HG02588 (cell line): ENCODE results near the gene PAPOLG.

ENCODE experiments used
- ATAC-seq: cut with Tn5 transposase; IDR thresholded peaks from one replicate; pipeline ENCODE4 v1.9.1; 2021; ENCODE audit warnings: mild to moderate bottlenecking, moderate library complexity; ENCODE audit not compliant: unreplicated experiment

PAPOLG gene

GRCh38 chr2:60756097-60757087, at the start of gene PAPOLG:
Gene PAPOLG (plus strand): TSS chr2:60756268. CDS start chr2:60756479, 211 bp downstream.
- peak; percentile 98 for ATAC-seq

- no peak for ATAC-seq
Measured at GRCh38 chr2:60707750-60708371, 48.2 kb upstream of the PAPOLG start.

GRCh38 chr2:60708630-60709320, 47.3 kb upstream of the PAPOLG start:
- ATAC-seq: no peak

DNA sequence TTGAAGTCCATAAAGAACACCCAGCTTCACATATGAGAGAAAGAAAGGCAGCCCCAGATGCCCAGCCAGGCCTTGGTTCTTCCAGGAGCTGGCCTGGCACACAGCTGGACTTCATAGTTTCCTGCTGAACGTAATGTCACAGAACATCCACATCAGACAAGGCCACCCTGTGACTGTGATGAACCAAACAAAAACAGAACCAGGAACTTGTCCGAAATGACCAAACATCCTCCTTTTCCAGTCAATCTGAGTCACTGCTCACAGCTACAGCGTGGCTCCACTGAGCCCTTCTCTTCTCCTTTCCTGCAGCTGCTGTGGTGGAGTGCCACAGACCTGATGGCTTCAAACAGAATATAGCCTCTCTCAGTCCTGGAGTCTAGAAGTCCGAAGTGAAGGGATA, 45.4 kb upstream of the PAPOLG start:
- no peak for ATAC-seq

- no peak for ATAC-seq
Measured at GRCh38 chr2:60715561-60715960, 40.5 kb upstream of the PAPOLG start.

DNA sequence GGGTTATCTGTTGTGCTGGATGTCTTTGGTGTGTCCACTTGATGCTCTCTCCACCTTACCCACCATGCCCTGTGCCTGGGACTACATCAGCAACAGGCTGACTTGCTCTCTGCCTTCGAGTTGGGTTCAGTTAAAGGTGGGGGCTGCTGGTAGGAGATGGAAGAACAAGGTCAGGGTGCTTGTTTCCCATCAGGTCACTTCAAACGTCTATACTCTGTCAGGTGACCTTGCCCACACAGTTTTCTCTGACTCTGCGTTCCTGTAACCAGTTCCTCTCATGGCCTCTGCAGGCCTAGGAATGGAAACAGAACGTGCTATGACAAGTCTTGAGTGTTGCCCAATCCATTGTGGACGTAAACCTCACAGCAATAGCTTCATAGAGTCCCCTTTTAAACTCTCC, 38.4 kb upstream of the PAPOLG start:
- no peak for ATAC-seq

- no peak for ATAC-seq
Measured at GRCh38 chr2:60719331-60719730, 36.7 kb upstream of the PAPOLG start.

DNA sequence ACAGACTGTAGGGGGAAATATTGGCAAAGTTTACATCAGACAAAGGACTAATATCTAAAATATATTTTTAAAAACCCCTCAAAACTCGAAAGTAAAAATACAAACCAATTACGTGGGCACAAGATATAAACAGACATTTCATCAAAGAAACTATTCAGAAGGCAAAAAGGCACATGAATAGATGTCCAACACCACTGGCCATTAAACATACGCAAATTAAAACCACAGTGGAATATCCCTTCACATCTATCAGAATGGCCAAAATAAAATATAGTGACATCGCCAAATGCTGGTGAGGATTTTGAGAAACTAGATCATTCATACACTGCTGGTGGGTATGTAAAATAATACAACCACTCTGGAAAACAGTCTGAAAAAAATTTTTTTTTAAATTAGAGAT, 30.6 kb upstream of the PAPOLG start:
- no peak for ATAC-seq

DNA sequence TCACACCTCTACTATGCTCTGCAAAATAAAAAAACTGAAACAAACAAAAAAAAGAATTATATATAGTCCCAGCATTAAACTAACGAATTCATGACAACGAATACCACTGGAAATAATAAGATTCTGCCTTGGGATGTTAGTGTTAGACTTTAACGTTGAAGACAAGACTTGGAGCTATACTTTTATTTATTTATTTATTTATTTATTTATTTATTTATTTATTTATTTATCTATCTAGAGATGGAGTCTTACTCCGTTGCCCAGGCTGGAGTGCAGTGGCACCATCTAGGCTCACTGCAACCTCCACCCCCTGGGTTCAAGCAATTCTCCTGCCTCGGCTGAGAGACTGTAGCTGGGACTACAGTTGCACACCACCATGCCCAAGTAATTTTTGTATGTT, 27.2 kb upstream of the PAPOLG start:
- ATAC-seq: no peak

GRCh38 chr2:60735496-60736250, 20.4 kb upstream of the PAPOLG start:
- ATAC-seq: no peak

GRCh38 chr2:60738679-60739078, 17.4 kb upstream of the PAPOLG start:
- ATAC-seq: no peak

DNA sequence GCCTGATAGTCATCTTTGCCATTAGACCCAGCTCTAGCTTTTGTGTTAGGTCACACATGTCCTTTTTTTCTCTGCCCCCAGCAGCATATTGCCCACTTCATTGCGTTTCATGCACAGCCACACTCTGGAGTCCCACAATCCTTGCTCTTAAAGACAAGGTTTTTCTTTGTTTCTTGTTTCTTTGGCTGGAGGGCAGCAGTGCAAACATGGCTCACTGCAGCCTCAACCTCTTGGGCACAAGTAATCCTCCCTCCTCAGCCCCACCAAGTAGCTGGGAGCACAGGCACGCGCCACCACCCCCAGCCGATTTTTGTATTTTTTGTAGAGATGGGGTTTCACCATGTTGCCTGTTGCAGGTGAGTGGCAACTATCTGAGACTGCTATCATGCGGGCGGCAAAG, 16.9 kb upstream of the PAPOLG start:
- no peak for ATAC-seq

- no peak for ATAC-seq
Measured at GRCh38 chr2:60741576-60741975, 14.5 kb upstream of the PAPOLG start.

- ATAC-seq: no peak
Measured at GRCh38 chr2:60742419-60742818, 13.6 kb upstream of the PAPOLG start.

GRCh38 chr2:60745330-60745729, 10.7 kb upstream of the PAPOLG start:
- no peak for ATAC-seq

GRCh38 chr2:60745761-60746160, 10.3 kb upstream of the PAPOLG start:
- ATAC-seq: no peak

GRCh38 chr2:60746318-60746717, 9.8 kb upstream of the PAPOLG start:
- ATAC-seq: no peak

DNA sequence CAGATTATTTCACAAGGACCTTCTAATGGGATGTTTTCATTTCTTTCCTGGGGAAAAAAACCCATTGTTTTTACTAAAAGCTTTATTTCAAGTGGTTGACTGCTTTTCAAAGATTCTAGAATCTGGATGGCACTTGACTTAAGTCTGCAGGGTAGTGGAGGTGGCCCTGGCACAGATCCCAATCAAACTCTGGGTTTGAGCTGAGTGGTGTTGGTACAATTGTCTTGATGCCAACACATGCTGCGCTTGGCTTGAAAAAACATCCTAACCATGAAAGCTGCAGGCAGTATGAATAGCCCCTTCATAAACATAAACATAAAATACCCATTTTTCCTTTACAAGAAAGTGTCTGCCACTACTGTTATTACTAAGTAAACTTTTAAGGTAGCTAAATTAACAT, 3.6 kb downstream of the PAPOLG start:
- ATAC-seq: no peak

DNA sequence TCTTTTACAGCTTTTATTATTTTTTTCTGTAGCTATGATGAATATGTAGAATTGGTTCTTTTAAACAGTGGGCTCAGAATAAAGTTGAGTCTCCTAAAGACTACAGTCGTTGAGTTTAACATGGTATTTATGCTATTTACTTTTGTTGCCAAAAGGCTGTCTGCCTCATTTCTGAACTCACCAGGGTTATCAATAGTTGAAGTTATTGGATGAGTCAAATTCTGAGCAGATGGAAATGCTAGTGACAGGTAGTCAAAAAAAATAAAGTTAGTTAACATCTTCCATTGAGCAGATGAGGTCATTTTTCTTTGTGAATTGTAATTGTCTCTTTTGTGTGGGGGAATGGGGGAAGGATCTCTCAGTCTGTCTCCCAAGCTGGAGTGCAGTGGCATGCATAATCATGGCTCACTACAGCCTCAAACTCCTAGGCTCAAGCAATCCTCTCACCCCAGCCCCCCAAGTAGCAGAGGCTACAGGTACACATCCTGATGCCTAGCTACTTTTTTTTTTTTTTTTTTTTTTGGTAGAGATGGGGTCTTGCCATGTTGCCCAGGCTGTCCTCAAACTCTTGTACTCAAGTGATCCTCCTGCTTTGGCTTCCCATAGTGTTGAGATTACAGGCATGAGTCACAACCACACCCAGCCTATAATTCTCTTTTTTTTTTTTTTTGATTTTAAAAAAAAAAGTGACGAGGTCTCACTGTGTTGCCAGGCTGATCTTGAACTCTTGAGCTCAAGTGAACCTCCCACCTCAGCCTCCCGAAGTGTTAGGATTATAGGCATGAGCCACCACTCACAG, 8.9 kb downstream of the PAPOLG start:
- ATAC-seq: no peak

DNA sequence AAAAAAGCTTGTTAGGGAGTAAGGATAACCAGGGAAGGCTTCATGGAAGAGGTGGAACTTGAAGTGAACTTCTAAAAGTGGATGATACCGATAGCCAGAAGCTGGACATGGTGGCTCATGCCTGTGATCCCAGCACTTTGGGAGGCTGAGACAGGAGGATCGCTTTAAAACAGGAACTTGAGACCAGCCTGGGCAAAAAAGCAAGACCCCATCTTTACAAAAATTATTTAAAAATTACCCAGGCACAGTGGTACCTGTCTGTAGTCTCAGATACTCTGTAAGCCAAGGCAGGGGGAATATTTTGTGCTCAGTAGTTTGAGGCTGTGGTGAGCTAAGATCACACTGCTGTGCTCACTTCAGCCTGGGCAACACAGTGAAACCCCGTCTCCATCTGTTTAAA, 10.2 kb downstream of the PAPOLG start:
- ATAC-seq: no peak
